GM12878 (cell line): ENCODE measurements around the gene SEC24A. TPM values are rescaled to one million over a fixed set of nuclear protein-coding genes. Genes with fewer than 3 reads are reported as not detected.
"Not testable (repeated sequence)": the region's sequence is repeated elsewhere in the genome, so short reads cannot be mapped to it uniquely, and the experiment has no call there.

Source experiments
- ATAC-seq: fragments of 200-7000 bp; cut with Tn5 transposase; 3 replicates; pipeline ENCODE4 v1.9.1; 2020; ENCODE audit warnings: mild to moderate bottlenecking, moderate library complexity
- BruUV-seq: library from RNA; stranded (reverse); fragments of 400-500 nt; replicated peaks from 2 replicates; lab custom pipeline; 2021; lab: Mats Ljungman, UMichigan
- CTCF ChIA-PET: fragments of 300-600 bp; sonication (Branson Sonifier 250); formaldehyde crosslinking; extraction: SDS; loops from one replicate; lab custom pipeline; 2021; ENCODE audit warnings: inconsistent platforms; lab: Yijun Ruan, JAX
- POLR2A ChIA-PET: fragments of 350-600 bp; formaldehyde crosslinking; extraction: SDS; loops from one replicate; lab custom pipeline; 2021; ENCODE audit warnings: inconsistent platforms; lab: Charles Lee
- RAD21 ChIA-PET: fragments of 300-600 bp; sonication (Branson Sonifier 250); formaldehyde crosslinking; loops from one replicate; lab custom pipeline; 2023; ENCODE audit warnings: antibody characterized with exemption; ENCODE audit not compliant: unreplicated experiment; lab: Charles Lee
- SMC1A ChIA-PET: fragments of 300-600 bp; sonication (Branson Sonifier 250); formaldehyde crosslinking; loops from one replicate; lab custom pipeline; 2023; ENCODE audit not compliant: unreplicated experiment, uncharacterized antibody; lab: Charles Lee
- DNase-seq: peaks from one replicate; pipeline ENCODE4 v3.0.0-alpha.2; 2011; ENCODE audit warnings: low read depth, low spot score
- FAIRE-seq: peaks from 3 replicates; lab custom pipeline; 2011; peaks lifted over from hg19 to GRCh38; lab: Jason Lieb, UNC
- H2AFZ ChIP-seq: 2 replicates; pipeline ENCODE4 v1.6.0; 2011; ENCODE audit warnings: low read depth, low read length, control low read depth; ENCODE audit not compliant: control insufficient read depth
- H3K27ac ChIP-seq: 2 replicates; pipeline ENCODE4 v1.5.1; 2011; ENCODE audit warnings: control low read depth; ENCODE audit not compliant: control insufficient read depth, insufficient read depth
- H3K27me3 ChIP-seq, 2 experiments: replicated peaks in 1 of 2; 2 replicates each; pipeline versions ENCODE4 v1.6.0 to v1.6.1; 2011; ENCODE audit warnings: low read length in 1 of 2; ENCODE audit not compliant: control insufficient read depth in 2 of 2, insufficient read depth in 2 of 2
- H3K36me3 ChIP-seq, 2 experiments: 2 replicates each; pipeline ENCODE4 v1.5.1; 2011; ENCODE audit warnings: low read length in 1 of 2; ENCODE audit not compliant: control insufficient read depth in 2 of 2, insufficient read depth in 2 of 2
- H3K4me1 ChIP-seq: 2 replicates; pipeline ENCODE4 v1.6.1; 2011; ENCODE audit warnings: mild to moderate bottlenecking, low read length, moderate library complexity, mixed read lengths; ENCODE audit not compliant: control insufficient read depth, insufficient read depth
- H3K4me2 ChIP-seq: 2 replicates; pipeline ENCODE4 v1.6.0; 2011; ENCODE audit warnings: control low read depth; ENCODE audit not compliant: control insufficient read depth, insufficient read depth
- H3K4me3 ChIP-seq: fragments of 200-600 bp; sonication (generic); 2 replicates; pipeline ENCODE4 v1.5.1; 2016
- H3K79me2 ChIP-seq: 2 replicates; pipeline ENCODE4 v1.6.0; 2011; ENCODE audit warnings: low read length; ENCODE audit not compliant: control insufficient read depth, insufficient read depth
- H3K9ac ChIP-seq: 2 replicates; pipeline ENCODE4 v1.8.0; 2011; ENCODE audit warnings: low read length, control low read depth, mixed read lengths; ENCODE audit not compliant: control insufficient read depth, insufficient read depth
- H3K9me3 ChIP-seq: replicated peaks from 3 replicates; pipeline ENCODE4 v1.5.1; 2011; ENCODE audit warnings: mild to moderate bottlenecking, low read length; ENCODE audit not compliant: control insufficient read depth, insufficient read depth
- H4K20me1 ChIP-seq: 2 replicates; pipeline ENCODE4 v1.6.0; 2011; ENCODE audit not compliant: control insufficient read depth, insufficient read depth
- BCL3 ChIP-seq: IDR thresholded peaks from 2 replicates; pipeline ENCODE4 v1.6.1; 2011; ENCODE audit warnings: borderline replicate concordance, low read depth, mild to moderate bottlenecking, moderate library complexity, low read length; ENCODE audit not compliant: insufficient read depth, poor library complexity, severe bottlenecking
- WGBS: methylation state at CpG from one replicate; pipeline ENCODE4 v1.1.6; 2016; ENCODE audit warnings: low lambda C conversion rate; ENCODE audit not compliant: insufficient replicate concordance, insufficient coverage; ENCODE audit errors: missing lambda C conversion rate; 5-methylcytosine and 5-hydroxymethylcytosine counted together
- in situ Hi-C: fragments of 300-500 bp; cut with MboI; formaldehyde crosslinking; loops from 9 replicates; pipeline ENCODE4 v1.14.3; 2018; ENCODE audit warnings: mixed read lengths
- intact Hi-C: fragments of 100-400 bp; cut with micrococcal nuclease; formaldehyde crosslinking; loops from one replicate; pipeline ENCODE4 v1.14.2; 2022; ENCODE audit not compliant: unreplicated experiment
- polyA plus RNA-seq, 11 experiments: library from polyadenylated mRNA; depleted of rRNA in 4 of 11; unstranded in 6 of 11; stranded (reverse) in 5 of 11; fragments of >200 nt; fragmentation: Nextera tagmentation in 4 of 11; fragmentation: Illumina TruSeq in 1 of 11; extraction: Ambion mirVana in 4 of 11; extraction: Trizol in 1 of 11; gene quantifications; 1 replicate in 1 of 11; 2 replicates in 10 of 11; pipeline versions ENCODE4 v1.2.1 to v1.2.3, GENCODE V29; 2011 to 2016; ENCODE audit warnings: inconsistent platforms in 2 of 11, missing spikeins in 2 of 11, low read depth in 1 of 11
- total RNA-seq, 4 experiments: library from RNA; depleted of rRNA in 3 of 4; stranded (reverse); fragments of >200 nt in 3 of 4; fragmentation: Illumina TruSeq in 1 of 4; extraction: Trizol in 1 of 4; gene quantifications; 2 replicates each; pipeline versions ENCODE4 v1.2.1 to v1.2.3, GENCODE V29; 2013 to 2021

The SEC24A gene
- total and polyA plus RNA-seq, 10 of the 15 experiments (the other 5 are each of a cell fraction or from before 2014, with no cell fraction given): 7.1 to 52.2 (median 22.8) TPM

- Histone ChIP-seq H3K36me3 (peaks cover 2 to 34% of the 10 kb centered on the region in 2 experiments), H3K4me1 (no peaks in the 10 kb centered on the region), H3K9ac (no peak overlapping the region), H3K79me2 (no peaks in the 10 kb centered on the region), H3K27ac (no peak overlapping the region), H3K4me3 (no peak overlapping the region), H4K20me1 (no peaks in the 10 kb centered on the region), H3K9me3 (no peaks in the 10 kb centered on the region), H3K4me2 (no peak overlapping the region), H3K27me3 (no peaks in the 10 kb centered on the region), H2AFZ (no peak overlapping the region)
- FAIRE-seq: no peak
- ChIA-PET SMC1A (interaction anchor here (1.0 to 1.3 kb wide), 3 partner anchors 22 to 59 kb away, joined by 3 to 6 read pairs (median 3); no protein-coding TSS in a partner anchor), POLR2A (interaction anchor here (0.6 kb wide), 1 partner anchor 107 kb away, joined by 3 read pairs; no protein-coding TSS in a partner anchor), CTCF (no interaction called here), RAD21 (no interaction called here)
- WGBS: 98% methylated on average over 3 of the region's 3 CpGs
- no TSS peak for BruUV-seq
- no peak for ATAC-seq
- intact Hi-C loops (no loop called here), in situ Hi-C loops (no loop called here)
- no peak for TF ChIP-seq BCL3
- no peak for DNase-seq
Observed at GRCh38 chr5:134714541-134714940, 66.0 kb downstream of the SEC24A start.

- FAIRE-seq, H4K20me1 ChIP-seq, BruUV-seq, H2AFZ ChIP-seq, H3K27me3 ChIP-seq, H3K4me1 ChIP-seq, H3K4me2 ChIP-seq, H3K4me3 ChIP-seq, intact Hi-C loops, CTCF ChIA-PET, H3K27ac ChIP-seq, RAD21 ChIA-PET, ATAC-seq, H3K9me3 ChIP-seq, H3K9ac ChIP-seq, POLR2A ChIA-PET, DNase-seq, H3K79me2 ChIP-seq, SMC1A ChIA-PET: not testable (repeated sequence)
- in situ Hi-C loops: loop anchor here (5.0 kb wide), 1 partner anchor 38 kb away; no protein-coding TSS in a partner anchor
- peaks cover 4 to 34% of the 10 kb centered on the region in 2 experiments for H3K36me3 ChIP-seq
- WGBS: 72% methylated on average over 4 of the region's 4 CpGs
Observed at GRCh38 chr5:134715466-134715865, 66.9 kb downstream of the SEC24A start.
